Measurements from ENCODE around the gene RANBP9.

RANBP9 gene

DNA sequence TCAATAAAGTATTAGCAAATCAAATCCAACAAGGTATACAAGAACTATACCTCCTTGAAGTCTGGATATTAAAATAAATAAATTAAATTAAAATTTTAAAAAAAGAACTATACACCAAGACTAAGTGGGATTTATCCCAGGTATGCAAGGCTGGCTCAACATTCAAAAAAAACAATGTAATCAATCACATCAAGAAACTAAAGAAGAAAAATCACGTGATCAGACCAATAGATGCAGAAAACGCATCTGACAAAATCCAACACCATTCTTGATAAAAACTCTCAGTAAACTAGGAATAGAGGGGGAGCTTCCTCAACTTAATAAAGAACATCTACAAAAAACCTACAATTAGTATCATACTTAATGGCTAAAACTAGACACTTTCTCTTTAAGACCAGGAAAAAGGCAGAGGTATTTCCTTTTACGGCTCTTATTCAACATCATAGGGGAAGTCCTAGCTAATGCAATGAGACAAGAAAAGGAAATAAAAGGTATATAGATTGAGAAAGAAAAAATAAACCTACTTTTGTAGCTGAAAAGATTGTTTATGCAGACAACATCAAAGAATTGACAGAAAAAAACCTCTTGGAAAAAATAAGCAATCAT lies 35.0 kb downstream of the RANBP9 start:
- in situ Hi-C loops (cut with HindIII; ENCODE audit: low sequenced_read_pairs) = no loop called here
- no peak overlapping the region for H3K4me3 ChIP-seq (ENCODE audit: low read depth, low read length)
- no peak for DNase-seq (ENCODE audit: low read depth)
- TF ChIP-seq, protein P1, sequence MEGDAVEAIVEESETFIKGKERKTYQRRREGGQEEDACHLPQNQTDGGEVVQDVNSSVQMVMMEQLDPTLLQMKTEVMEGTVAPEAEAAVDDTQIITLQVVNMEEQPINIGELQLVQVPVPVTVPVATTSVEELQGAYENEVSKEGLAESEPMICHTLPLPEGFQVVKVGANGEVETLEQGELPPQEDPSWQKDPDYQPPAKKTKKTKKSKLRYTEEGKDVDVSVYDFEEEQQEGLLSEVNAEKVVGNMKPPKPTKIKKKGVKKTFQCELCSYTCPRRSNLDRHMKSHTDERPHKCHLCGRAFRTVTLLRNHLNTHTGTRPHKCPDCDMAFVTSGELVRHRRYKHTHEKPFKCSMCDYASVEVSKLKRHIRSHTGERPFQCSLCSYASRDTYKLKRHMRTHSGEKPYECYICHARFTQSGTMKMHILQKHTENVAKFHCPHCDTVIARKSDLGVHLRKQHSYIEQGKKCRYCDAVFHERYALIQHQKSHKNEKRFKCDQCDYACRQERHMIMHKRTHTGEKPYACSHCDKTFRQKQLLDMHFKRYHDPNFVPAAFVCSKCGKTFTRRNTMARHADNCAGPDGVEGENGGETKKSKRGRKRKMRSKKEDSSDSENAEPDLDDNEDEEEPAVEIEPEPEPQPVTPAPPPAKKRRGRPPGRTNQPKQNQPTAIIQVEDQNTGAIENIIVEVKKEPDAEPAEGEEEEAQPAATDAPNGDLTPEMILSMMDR (IDR thresholded peaks at IDR 0.05; ENCODE audit: low read depth, low read length, missing control alignments) = no peak

DNA sequence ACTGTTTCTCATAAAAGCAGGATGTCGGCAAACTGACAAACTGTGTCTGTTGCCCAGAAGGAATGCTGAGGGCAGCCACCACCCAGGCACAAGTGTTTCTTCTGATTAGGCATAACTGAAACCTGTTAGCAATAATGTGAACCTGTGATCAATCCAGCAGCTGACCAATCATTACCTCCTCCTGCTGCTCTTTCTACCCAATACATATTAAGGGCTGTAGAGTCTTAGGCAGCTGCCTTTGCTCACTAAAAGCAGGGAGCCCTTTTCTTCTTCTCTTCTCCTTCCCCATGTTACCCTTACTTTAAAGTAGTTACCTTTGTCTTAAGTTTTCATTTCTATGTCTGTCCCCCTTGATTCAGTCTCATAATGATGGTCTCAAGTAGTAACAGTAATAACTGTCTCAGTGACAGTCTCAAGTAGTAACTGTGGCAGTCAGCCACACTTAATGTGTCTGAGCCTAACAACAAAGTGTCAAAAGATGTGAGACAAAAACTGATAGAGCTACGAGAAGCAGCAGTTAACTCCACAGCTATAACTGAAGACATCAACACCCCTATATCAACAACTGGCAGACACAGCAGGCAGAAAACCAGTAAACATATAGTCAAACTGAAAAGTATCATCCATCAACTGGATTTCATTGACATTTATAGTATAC lies 37.0 kb downstream of the RANBP9 start:
- no peak overlapping the region for H3K4me3 ChIP-seq (ENCODE audit: low read depth, low read length)
- DNase-seq (ENCODE audit: low read depth) = no peak
- in situ Hi-C loops (cut with HindIII; ENCODE audit: low sequenced_read_pairs) = no loop called here
- TF ChIP-seq, protein P1 (IDR thresholded peaks at IDR 0.05; ENCODE audit: low read depth, low read length, missing control alignments) = no peak

DNA sequence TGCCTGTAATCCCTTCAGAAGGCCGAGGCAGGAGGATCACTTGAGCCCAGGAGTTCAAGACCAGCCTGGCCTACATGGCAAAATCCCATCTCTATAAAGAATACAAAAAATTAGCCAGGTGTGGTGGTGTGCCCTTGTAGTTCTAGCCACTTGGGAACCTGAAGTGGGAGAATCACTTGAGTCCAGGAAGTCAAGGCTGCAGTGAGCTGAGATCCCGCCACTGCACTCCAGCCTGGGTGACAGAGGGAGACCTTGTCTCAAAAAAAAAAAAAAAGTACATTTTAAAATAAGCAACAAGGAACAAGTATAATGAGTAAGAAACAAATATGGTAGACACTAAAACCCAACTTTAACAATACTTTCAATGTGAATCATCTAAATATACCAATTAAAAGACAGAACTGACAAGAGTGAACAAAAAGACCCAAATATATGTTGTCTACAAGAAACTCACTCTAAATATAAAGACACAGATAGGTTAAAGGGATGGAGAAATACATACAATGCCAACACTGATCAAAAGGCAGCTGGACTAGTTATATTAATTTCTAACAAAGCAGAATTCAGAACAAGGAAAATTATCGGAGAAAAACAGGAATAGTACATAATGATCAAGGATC lies 37.7 kb downstream of the RANBP9 start:
- DNase-seq (ENCODE audit: low read depth) = no peak
- H3K4me3 ChIP-seq (ENCODE audit: low read depth, low read length) = no peak overlapping the region
- TF ChIP-seq, protein P1 (IDR thresholded peaks at IDR 0.05; ENCODE audit: low read depth, low read length, missing control alignments) = no peak
- in situ Hi-C loops (cut with HindIII; ENCODE audit: low sequenced_read_pairs) = no loop called here

DNA sequence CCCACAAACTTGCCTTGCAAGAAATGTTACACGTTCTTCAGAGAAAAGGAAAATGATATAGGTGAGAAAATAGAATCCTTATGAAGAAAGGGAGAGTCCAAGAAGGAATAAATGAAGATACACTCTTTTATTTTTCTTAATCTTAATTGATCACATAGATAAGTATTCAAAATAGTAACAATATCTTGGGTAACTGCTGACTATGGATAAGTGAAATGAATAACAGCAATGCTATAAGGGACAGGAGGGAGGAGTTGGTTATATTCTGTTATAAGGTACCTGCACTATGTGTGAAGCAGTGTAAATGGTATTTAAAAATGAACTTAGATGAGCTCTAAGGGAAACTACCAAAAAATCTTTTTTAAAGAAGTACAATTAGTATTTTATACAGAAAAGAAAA lies 38.3 kb downstream of the RANBP9 start:
- H3K4me3 ChIP-seq (ENCODE audit: low read depth, low read length) = no peak overlapping the region
- in situ Hi-C loops (cut with HindIII; ENCODE audit: low sequenced_read_pairs) = no loop called here
- TF ChIP-seq, protein P1 (IDR thresholded peaks at IDR 0.05; ENCODE audit: low read depth, low read length, missing control alignments) = no peak
- no peak for DNase-seq (ENCODE audit: low read depth)

DNA sequence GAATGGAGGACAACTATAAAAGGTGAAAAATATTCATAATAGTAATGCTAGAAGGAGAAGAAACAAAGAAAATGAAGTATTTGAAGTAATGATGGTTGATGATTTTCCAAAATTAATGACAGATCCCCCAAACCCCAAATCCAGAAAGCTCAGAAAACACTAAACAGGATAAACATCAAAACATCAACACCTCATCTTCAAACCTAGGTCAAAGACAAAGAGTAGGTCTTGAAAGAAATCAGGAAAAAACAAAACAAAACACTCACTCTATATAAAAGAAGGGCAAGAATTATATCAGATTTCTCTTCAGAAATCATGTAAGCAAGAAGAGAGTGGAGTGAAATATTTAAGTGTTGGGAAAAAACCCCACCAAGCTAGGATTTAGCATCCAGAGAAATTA lies 38.7 kb downstream of the RANBP9 start:
- DNase-seq (ENCODE audit: low read depth) = no peak
- in situ Hi-C loops (cut with HindIII; ENCODE audit: low sequenced_read_pairs) = no loop called here
- no peak overlapping the region for H3K4me3 ChIP-seq (ENCODE audit: low read depth, low read length)
- TF ChIP-seq, protein P1 (IDR thresholded peaks at IDR 0.05; ENCODE audit: low read depth, low read length, missing control alignments) = no peak

DNA sequence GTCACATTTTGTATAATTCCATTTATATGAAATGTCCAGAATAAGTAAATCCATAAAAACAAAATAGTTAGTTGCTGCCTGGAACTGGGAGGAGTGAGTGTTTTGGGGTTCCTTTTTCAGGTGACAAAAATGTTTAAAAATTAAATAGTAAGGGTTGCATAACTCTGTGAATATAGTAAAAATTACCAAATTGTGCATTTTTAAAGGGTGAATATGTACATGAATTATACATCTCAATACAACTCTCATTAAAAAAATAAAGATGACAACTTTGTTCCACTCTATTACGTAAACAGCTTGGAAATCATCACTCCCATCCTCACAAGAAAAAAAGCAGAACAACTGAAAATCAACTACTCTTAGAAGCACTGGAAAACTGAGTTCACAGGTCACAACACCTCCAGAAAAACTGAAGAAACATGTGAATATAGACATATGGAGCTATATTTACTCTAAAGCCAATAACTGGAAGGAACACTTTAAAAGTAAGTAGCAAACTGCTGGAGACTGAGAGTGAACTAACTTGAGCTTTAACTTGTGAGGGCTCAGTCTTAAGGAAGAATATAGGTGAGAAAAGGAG lies 40.0 kb downstream of the RANBP9 start:
- in situ Hi-C loops (cut with HindIII; ENCODE audit: low sequenced_read_pairs) = no loop called here
- TF ChIP-seq, protein P1 (IDR thresholded peaks at IDR 0.05; ENCODE audit: low read depth, low read length, missing control alignments) = no peak
- H3K4me3 ChIP-seq (ENCODE audit: low read depth, low read length) = no peak overlapping the region
- DNase-seq (ENCODE audit: low read depth) = no peak

Data from astrocyte of the cerebellum (primary cell).